HCEC 1CT (cell line): ENCODE measurements around the gene ZNF790.

Experiments used
- DNase-seq: peaks from one replicate; pipeline ENCODE4 v3.0.0-alpha.2; 2017

The ZNF790 gene

DNA sequence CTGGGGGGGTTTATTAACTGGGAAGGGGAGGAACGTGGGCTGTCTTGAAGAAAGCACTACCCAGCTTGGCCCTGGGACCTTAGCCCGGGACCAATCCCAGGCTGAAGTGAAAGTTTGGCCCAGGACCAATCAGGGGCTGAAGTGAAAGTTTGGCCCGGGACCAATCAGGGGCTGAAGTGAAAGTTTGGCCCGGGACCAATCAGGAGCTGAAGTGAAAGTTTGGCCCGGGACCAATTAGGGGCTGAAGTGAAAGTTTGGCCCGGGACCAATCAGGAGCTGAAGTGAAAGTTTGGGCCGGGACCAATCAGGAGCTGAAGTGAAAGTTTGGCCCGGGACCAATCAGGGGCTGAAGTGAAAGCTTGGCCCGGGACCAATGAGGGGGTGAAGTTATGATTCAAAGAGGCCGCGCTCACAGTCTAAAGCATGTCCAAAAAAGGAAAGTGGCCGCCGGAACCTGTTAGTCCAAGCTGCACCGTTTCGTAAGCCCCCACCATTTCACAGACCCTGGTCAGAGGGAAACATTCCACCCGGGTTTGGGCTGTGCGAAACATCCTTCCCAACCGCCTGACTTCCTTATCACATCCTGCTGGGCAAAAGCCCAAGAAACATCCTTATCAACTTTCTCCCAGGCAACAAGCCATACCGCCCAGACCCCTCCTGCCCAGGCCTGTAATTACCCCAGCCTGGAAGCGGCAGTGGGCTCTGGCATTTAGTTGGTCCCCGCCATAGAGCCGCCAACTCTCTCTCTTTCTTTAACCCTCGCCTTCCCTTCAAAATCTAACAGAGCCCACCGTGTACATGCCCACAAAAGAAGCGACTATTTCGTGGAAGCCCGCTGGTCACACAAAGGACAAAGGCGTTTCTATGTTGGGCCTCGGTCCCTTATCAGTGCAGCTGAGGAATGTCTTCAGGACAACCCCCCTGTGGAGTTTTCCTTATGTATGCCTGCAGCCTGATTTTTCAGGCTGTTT lies 66.6 kb downstream of the ZNF790 start:
- peak; percentile 71 for DNase-seq
